NK-92 (cell line): ENCODE data around the gene ATAD3B.
"Not testable (repeated sequence)": the region's sequence is repeated elsewhere in the genome, so short reads cannot be mapped to it uniquely, and the experiment has no call there.

ENCODE experiments used
- DNase-seq: peaks from one replicate; lab custom pipeline; 2025; ENCODE audit not compliant: unreplicated experiment; lab: John Stamatoyannopoulos, UW

ATAD3B gene

DNA sequence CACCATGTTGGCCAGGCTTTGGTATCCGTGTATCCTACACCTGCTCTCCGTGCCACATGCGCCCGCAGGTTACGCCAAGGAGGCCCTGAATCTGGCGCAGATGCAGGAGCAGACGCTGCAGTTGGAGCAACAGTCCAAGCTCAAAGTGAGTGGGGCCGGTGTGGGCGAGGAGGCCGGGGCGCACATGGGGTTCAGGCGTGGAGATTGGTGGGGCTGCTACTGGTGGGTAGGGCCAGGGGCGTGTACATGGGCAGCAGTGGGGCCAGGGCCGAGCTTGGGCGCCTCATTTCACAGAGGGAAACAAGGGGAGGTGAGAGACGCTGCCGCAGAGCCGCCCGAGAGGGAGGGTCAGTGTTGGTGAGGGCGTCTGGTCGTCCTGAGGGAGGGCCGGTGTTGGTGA lies 5.6 kb downstream of the ATAD3B start:
- DNase-seq = no peak

DNA sequence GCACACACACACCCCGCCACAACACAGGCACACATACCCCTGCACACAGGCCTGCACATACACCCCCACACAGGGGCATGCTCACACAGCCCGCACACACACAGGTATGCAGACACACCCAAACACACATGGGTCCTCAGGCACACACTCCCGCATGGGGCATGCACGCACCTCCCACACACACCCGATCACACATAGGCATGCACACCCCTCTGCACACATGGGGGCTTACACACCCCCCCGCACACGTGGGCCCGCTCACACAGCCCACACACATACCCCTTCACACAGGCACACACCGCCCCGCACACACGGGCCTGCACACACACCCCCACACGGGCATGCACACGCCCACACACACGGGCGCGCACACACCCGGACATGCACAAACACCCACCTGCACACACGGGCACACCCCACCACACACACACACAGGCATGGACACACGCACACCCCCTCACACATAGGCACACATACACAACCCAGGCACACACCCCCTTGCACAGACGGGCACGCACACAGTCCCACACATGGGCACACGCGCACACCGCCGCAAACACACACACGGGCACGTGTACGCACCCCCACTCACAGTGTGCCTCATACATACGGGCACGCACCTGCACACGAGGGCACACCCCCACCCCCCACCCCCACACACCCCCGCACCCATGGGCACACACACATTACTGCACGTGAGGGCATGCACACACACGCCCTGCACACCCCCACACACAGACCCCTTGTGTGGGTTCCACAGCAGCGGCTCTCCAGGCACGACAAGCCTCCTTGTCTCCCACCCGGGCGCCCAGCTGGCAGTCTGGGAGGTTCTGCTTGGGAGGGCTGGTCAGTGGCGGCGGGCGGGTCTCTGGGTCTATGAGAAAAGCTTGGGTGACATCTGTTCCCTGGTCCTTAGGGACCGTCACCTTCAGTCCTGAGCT lies 8.3 kb downstream of the ATAD3B start:
- no peak for DNase-seq

DNA sequence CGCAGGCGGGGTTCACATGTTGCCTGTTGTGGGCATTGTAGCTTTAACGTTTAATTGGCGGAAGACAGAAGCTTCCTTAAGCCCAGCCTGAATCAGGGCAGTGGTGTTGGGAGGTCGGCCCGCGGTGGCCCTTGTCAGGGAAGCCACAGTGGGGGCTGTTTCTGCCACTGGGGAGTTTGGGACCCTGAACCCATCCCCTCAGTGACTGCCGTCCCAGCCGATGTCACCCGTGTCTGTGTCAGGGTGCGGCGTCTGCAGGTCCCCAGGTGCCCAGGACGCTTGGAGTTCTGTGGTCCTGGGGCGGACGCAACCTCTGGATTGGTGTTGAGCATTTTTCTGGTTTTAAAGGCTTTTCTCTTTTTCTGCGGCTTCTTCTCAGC lies 8.9 kb downstream of the ATAD3B start:
- DNase-seq = not testable (repeated sequence)

DNA sequence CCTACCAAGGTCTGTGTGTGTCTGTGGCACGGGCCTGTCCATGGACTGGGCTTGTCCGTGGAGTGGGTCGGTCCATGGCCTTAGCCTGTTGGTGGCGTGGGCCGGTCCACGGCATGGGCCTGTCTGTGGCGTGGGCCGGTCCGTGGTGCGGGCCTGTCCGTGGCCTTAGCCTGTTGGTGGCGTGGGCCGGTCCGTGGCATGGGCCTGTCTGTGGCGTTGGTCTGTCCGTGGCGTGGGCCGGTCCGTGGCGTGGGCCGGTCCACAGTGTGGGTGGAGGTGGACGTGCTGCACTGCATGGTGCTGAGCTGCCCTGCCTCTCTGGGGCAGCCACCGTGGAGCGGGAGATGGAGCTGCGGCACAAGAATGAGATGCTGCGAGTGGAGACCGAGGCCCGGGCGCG lies 10.2 kb downstream of the ATAD3B start:
- DNase-seq = not testable (repeated sequence)

DNA sequence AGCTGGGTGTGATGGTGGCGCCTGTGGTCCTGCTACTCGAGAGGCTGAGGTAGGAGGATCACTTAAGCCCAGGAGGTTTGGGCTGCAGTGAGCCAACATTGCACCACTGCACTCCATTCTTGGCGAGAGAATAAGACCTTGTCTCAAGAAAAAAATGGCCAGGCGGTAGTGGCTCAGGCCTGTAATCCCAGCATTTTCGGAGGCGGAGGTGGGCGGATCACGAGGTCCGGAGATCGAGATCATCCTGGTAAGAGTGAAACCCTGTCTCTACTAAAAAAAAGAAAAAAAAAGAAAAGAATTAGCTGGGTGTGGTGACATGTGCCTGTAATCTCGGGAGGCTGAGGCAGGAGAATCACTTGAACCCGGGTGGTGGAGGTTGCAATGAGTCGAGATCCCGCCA lies 11.3 kb downstream of the ATAD3B start:
- no peak for DNase-seq

DNA sequence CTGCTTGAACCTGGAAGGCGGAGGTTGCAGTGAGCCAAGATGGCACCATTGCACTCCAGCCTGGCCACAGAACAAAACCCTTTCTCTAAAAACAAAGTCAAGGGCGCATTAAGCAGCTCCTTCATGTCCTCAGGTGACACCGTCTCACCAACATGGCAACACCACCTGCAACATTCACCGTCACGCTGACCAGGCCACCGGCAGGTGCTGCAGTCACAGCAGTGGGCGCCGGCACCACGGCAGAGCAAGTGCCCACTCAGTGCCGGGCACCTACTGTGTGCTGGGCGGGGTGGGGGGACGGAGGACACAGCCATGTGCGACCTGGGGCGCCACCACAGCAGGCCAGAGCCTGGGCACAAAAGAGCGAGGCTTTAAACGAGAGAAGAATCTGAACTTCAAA lies 12.1 kb downstream of the ATAD3B start:
- DNase-seq = no peak

DNA sequence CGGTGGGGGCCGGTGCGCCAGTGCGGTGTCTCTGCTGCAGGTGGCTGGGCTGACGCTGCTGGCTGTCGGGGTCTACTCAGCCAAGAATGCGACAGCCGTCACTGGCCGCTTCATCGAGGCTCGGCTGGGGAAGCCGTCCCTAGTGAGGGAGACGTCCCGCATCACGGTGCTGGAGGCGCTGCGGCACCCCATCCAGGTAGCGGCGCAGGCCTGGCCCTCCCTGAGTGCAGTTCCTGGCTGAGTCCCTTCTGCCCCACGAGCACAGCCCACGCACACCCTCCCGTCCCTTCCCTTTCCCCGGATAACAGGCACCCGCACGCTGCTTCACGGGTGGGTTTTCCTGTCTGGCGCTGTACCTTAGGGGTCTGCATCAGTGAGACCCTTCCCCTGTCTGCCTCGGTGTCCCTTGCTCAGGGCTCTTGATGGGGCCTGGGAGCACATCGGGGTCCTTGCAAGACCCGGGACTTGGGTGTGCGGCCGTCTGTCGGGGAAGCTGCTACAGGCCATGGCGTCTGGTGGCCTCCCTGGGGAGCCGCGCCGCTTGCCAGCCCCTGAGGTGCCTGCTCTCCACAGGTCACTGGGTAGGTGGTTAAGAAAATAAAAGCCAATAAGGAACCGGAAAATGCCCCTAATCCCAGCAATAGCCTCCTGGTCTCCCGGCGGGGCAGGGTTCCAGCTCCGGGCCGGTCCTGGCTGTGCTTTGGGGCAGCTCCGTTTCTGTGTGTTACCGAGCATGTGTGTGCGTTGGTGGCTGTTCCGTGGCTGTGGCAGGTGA lies 13.6 kb downstream of the ATAD3B start:
- DNase-seq = not testable (repeated sequence)

DNA sequence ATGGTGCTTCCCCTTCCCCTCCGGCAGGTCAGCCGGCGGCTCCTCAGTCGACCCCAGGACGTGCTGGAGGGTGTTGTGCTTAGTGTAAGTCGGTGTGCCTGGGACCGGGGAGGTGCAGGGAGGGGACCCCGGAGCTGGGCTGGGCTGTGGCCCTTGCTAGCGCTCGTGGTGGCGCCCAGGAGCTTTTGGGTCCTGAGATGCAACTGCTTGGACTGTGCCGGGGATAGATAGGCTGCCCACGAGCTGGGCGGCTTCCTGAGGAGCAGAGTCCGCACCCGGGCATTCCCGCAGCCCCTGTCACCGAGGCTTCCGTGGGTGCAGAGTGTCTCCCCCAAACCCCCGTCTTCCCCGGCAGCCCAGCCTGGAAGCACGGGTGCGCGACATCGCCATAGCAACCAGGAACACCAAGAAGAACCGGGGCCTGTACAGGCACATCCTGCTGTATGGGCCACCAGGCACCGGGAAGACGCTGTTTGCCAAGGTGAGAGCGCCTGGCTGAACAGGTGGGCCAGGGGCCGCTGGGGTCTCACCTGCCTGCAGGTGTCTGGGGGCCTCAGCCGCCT lies 14.3 kb downstream of the ATAD3B start:
- DNase-seq = not testable (repeated sequence)

DNA sequence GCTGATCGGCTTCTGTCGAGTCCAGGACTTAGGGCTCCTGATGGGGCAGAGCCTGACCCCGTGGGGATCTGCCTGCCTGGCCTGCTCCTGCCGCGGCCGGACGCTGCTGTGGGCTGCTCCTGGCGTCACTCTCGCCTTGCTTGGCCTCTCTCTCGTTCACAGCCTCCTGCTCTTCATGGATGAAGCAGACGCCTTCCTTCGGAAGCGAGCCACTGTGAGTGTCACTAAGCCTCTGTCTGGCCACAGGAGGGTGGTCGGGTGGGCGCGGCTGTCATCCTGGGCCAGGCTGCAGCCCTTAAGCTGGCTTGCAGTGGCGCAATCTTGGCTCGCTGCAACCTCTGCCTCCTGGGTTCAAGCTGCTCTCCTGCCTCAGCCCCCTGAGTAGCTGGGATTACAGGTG lies 16.1 kb downstream of the ATAD3B start:
- DNase-seq = no peak

DNA sequence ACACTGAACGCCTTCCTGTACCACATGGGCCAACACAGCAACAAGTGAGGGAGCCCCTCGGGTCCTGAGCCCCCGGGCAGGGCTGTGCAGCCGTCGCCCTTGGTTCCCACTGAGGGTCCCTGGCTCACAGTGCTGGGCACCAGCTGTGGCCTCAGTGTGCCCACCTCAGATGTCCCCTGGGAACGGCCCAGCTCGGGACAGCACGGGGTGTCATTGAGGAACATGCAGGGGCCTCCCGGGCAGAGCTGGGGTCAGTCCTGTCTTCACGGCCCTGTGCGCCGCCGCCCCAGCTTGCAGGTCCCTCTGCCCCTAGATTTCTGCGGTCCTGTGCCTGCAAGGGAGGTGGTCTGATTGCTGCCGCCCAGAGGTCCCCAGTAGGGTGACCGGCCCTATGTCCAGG lies 17.7 kb downstream of the ATAD3B start:
- no peak for DNase-seq

DNA sequence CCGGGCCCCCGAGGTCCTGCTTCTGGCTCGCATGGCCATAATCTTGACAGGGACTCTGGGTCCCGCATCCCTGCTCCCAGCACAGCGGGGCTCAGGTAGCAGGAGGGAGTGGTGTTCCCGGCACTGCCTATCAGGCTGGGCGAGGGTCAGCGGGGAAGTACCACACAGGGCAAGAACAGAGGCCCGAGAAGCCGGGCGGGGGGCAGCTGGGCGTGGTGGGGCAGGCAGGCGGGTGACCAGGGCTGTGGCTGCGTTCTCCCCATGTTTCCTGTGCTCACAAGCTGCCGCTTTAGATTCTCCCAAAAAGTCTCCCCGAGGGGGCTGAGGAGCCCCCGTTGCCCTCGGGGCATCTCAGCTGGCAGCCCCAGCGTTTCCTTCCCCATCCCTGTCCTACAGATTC lies 18.3 kb downstream of the ATAD3B start:
- DNase-seq = no peak

DNA sequence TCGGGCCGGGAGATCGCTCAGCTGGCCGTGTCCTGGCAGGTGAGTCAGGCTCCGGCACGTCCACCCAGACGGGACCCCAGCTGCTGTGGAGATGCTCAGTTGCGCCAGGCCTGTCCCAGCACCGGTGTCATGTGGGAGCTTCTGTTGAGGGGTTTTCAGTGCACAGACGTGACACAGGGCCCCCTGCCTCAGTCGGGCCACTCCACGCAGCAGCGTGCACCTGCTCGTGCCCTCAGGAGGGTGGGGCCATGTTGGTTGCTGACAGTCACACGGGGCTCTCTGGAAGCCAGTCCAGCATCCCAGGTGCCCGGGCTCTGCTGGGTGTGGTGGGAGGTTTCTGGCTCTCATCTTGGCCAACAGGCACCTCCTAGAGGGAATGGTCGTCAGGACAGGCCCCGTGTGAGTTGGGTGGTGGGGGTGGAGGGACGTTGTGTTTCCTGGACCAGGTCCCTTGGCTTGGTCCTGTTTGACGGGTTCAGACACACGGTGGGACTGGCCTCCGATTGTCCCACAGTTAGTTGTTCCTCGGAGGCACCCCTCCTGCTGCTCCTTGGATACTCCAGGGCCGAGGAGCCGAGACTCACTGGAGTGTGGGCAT lies 19.2 kb downstream of the ATAD3B start:
- DNase-seq = no peak

DNA sequence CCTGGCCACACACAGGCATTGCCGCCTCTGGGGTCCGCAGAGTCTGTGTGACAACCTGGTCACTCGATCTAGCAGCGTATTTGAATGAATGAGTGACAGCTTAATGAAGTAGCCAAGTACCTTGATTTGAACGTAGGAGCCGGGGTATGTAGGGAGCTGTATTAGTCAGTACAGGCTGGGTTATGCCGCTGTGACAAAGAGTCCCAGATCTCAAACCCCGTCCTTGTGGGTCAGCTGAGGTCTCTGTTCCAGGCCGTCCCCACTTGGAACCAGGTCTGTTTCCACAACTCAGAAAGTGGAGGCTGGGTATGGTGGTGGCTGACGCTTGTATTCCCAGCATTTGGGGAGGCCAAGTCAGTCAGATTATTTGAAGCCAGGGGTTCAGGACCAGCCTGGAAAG lies 20.0 kb downstream of the ATAD3B start:
- no peak for DNase-seq

DNA sequence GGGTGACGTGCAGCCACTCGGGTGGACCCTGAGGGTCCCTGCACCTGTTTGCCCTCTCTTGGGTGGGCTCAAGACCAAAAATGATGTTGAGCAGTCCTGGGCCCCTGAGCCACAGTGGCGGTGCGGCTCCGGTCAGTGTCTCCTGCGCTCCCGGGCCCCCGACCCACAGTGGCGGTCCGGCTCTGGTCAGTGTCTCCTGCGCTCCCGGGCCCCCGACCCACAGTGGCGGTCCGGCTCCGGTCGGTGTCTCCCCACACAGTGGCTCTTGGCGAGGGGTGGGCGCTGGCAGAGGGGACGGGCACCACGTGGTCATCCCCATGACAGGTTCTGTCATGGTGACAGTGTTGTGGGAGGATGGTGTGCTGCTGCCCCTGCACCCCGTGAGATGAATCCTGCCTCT lies 22.7 kb downstream of the ATAD3B start:
- DNase-seq = not testable (repeated sequence)

DNA sequence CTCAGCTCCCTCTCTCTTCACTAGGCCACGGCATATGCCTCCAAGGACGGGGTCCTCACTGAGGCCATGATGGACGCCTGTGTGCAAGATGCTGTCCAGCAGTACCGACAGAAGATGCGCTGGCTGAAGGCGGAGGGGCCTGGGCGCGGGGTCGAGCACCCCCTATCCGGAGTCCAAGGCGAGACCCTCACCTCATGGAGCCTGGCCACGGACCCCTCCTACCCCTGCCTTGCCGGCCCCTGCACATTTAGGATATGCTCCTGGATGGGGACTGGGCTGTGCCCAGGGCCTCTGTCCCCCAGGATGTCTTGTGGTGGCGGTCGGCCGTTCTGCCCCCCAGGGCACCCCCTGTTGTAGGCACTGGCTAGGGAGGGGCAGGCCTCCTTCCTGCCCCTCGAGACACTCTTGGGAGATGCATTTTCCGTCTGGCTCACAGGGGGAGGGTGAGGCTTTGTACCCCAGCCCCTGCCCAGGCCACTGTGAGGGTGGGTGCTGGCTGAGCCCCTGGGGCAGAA lies 24.0 kb downstream of the ATAD3B start:
- not testable (repeated sequence) for DNase-seq

DNA sequence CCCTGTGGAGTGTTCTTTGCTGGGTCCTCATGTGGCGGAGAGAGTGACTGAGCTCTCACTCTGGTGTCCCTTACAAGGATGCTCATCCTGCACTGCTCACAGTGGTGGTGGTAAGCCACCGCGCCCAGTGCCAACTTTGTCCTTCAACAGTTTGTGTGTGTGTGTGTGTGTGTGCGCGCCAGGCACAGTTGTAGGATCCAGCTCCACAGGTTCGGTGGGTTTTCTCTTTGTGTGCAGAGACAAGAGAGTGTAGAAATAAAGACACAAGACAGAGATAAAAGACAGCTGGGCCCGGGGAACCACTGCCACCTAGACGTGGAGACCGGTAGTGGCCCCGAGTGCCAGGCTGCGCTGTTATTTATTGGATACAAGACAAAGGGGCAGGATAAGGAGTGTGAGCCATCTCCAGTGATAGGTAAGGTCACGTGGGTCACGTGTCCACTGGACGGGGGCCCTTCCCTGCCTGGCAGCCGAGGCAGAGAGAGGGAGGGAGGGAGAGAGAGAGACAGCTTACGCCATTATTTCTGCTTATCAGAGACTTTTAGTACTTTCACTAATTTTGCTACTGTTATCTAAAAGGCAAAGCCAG lies 33.3 kb downstream of the ATAD3B start:
- not testable (repeated sequence) for DNase-seq

DNA sequence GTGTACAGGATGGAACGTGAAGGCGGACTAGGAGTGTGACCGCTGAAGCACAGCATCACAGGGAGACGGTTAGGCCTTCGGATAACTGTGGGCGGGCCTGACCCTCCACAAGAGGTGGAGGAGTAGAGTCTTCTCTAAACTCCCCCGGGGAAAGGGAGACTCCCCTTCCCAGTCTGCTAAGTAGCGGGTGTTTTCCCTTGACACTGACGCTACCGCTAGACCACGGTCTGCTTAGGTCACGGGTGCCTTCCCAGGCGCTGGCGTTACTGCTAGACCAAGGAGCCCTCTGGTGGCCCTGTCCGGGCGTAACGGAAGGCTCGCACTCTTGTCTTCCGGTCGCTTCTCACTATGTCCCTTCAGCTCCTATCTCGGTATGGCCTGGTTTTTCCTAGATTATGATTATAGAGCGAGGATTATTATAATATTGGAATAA lies 33.8 kb downstream of the ATAD3B start:
- not testable (repeated sequence) for DNase-seq

DNA sequence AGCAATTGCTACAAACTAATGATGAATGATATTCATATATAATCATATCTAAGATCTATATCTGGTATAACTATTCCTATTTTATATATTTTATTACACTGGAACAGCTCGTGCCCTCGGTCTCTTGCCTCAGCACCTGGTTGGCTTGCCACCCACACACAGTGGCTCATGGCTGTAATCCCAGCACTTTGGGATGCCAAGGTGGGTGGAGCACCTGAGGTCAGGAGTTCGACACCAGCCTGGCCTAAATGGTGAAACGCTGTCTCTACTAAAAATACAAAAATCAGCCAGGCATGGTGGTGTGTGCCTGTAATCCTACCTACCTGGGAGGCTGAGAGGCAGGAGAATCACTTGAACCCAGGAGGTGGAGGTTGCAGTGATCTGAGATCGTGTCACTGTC lies 34.2 kb downstream of the ATAD3B start:
- DNase-seq = not testable (repeated sequence)

DNA sequence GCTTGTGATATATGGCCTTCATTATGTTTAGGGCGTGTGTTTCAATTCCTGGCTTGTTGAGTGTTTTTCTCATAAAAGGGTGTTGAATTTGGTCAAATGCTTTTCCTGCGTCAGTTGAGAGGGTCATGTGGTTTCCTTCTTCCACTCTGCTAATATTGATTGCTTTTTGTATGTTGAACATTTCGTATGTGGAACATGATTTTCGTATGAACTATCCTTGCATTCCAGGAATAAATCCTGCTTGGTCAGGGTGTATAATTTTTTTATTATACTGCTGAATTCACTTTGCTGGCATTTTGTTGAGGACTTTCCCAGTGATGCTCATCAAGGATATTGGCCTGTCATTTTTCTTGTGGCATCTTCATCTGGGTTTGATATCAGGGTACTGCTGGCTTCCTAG lies 35.7 kb downstream of the ATAD3B start:
- DNase-seq = no peak

DNA sequence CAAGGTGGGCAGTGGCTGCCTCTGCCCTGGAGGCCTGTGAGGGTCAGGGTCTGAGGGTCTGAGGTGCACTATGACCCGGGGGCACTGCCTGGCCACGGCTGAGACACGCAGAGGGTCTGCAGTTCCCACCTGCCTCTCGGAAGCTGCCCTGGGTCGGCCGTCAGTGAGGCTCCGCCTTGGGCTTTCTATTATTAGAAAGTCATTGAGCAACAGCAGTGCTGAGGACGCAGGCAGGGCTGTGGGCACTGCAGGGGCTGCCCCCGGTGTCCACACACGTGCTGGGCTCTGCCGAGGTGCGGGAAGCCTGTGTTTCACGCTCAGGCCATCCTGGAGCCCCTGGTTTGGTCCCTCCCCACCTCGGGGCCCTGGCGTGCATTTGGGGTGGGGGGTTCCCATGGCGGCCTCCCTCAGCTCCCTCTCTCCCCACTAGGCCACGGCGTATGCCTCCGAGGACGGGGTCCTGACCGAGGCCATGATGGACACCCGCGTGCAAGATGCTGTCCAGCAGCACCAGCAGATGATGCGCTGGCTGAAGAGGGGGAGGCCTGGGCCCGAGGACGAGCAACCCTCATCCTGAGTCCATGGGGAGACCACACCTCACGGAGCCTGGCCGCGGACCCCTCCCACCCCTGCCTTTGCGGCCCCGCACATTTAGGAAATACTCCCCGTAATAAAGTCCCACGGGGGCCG lies 37.4 kb downstream of the ATAD3B start:
- not testable (repeated sequence) for DNase-seq
